GM21526 (cell line): ENCODE data around the gene CABCOCO1.

ENCODE experiments used
- ATAC-seq: cut with Tn5 transposase; IDR thresholded peaks from one replicate; pipeline ENCODE4 v1.9.1; 2021; ENCODE audit warnings: moderate library complexity; ENCODE audit not compliant: unreplicated experiment, low FRiP score

Gene CABCOCO1

GRCh38 chr10:61779950-61780659 is 117.4 kb downstream of the CABCOCO1 start:
- no peak for ATAC-seq

- ATAC-seq, result no peak
Measured at GRCh38 chr10:61780732-61781131, 118.0 kb downstream of the CABCOCO1 start.

- ATAC-seq, result no peak
Measured at GRCh38 chr10:61781969-61782403, 119.3 kb downstream of the CABCOCO1 start.

GRCh38 chr10:61784354-61785133 is 121.8 kb downstream of the CABCOCO1 start:
- ATAC-seq, result no peak

- no peak for ATAC-seq
Measured at GRCh38 chr10:61785473-61786105, 122.9 kb downstream of the CABCOCO1 start.

- peak; percentile 99 for ATAC-seq
Measured at GRCh38 chr10:61786728-61787127, 124.0 kb downstream of the CABCOCO1 start.

GRCh38 chr10:61787170-61787569 is 124.4 kb downstream of the CABCOCO1 start:
- no peak for ATAC-seq

GRCh38 chr10:61789031-61789430 is 126.3 kb downstream of the CABCOCO1 start:
- ATAC-seq, result no peak

- ATAC-seq, result no peak
Measured at GRCh38 chr10:61791216-61791615, 128.5 kb downstream of the CABCOCO1 start.

- ATAC-seq, result no peak
Measured at GRCh38 chr10:61792097-61792716, 129.5 kb downstream of the CABCOCO1 start.

- no peak for ATAC-seq
Measured at GRCh38 chr10:61792921-61793320, 130.2 kb downstream of the CABCOCO1 start.

GRCh38 chr10:61793760-61794703 is 131.3 kb downstream of the CABCOCO1 start:
- no peak for ATAC-seq

- no peak for ATAC-seq
Measured at GRCh38 chr10:61795147-61795546, 132.4 kb downstream of the CABCOCO1 start.

GRCh38 chr10:61795551-61795950 is 132.8 kb downstream of the CABCOCO1 start:
- no peak for ATAC-seq

- ATAC-seq, result no peak
Measured at GRCh38 chr10:61796785-61797184, 134.1 kb downstream of the CABCOCO1 start.

- ATAC-seq, result no peak
Measured at GRCh38 chr10:61797304-61798153, 134.8 kb downstream of the CABCOCO1 start.

- ATAC-seq, result no peak
Measured at GRCh38 chr10:61798713-61799112, 136.0 kb downstream of the CABCOCO1 start.

GRCh38 chr10:61801484-61801883 is 138.8 kb downstream of the CABCOCO1 start:
- no peak for ATAC-seq

- no peak for ATAC-seq
Measured at GRCh38 chr10:61803269-61803668, 140.5 kb downstream of the CABCOCO1 start.
